Measurements from ENCODE around the gene TEKT4.
"Not testable (repeated sequence)": the region's sequence is repeated elsewhere in the genome, so short reads cannot be mapped to it uniquely, and the experiment has no call there.

TEKT4 gene

GRCh38 chr2:94877129-94877528 lies 5.9 kb downstream of the TEKT4 start:
- H3F3A ChIP-seq (ENCODE audit: control insufficient read depth, insufficient read depth), result no peaks in the 10 kb centered on the region
- no peaks in the 10 kb centered on the region for H3K79me2 ChIP-seq (ENCODE audit: control insufficient read depth, low read length)
- H3K27me3 ChIP-seq (ENCODE audit: control insufficient read depth, low read length), result no peaks in the 10 kb centered on the region
- no peaks in the 10 kb centered on the region for H4K20me1 ChIP-seq (ENCODE audit: control insufficient read depth, insufficient read depth, low read depth, low read length)
- H3K4me3 ChIP-seq (ENCODE audit: low read length), result no peak overlapping the region
- no peak overlapping the region for H3K4me2 ChIP-seq (ENCODE audit: low read length)
- TF ChIP-seq CTCF (IDR thresholded peaks at IDR 0.05; ENCODE audit: low read depth, low read length, poor library complexity, severe bottlenecking) (no peak), EZH2phosphoT487 (IDR thresholded peaks at IDR 0.05; ENCODE audit: borderline replicate concordance, low read length) (no peak)
- no peak overlapping the region for H3K27ac ChIP-seq (ENCODE audit: low read depth, low read length)
- no peaks in the 10 kb centered on the region for H3K9me2 ChIP-seq (replicated peaks; ENCODE audit: control insufficient read depth, low read length)
- no peaks in the 10 kb centered on the region for H3K9me3 ChIP-seq (ENCODE audit: control insufficient read depth, insufficient read depth, low read length)
- no peaks in the 10 kb centered on the region for H3K36me3 ChIP-seq (ENCODE audit: control insufficient read depth, low read length)
- H3K4me1 ChIP-seq (ENCODE audit: control insufficient read depth, low read length), result no peaks in the 10 kb centered on the region

GRCh38 chr2:94878575-94878974 lies 7.3 kb downstream of the TEKT4 start:
- not testable (repeated sequence) for H3K9me3 ChIP-seq (ENCODE audit: control insufficient read depth, insufficient read depth, low read length); H4K20me1 ChIP-seq (ENCODE audit: control insufficient read depth, insufficient read depth, low read depth, low read length); H3K9me2 ChIP-seq (replicated peaks; ENCODE audit: control insufficient read depth, low read length)

GRCh38 chr2:94879314-94879981 lies 8.2 kb downstream of the TEKT4 start:
- no peaks in the 10 kb centered on the region for H3K79me2 ChIP-seq (ENCODE audit: control insufficient read depth, low read length)
- TF ChIP-seq CTCF (IDR thresholded peaks at IDR 0.05; ENCODE audit: low read depth, low read length, poor library complexity, severe bottlenecking) (no peak), EZH2phosphoT487 (IDR thresholded peaks at IDR 0.05; ENCODE audit: borderline replicate concordance, low read length) (no peak)
- no peak overlapping the region for H3K27ac ChIP-seq (ENCODE audit: low read depth, low read length)
- no peaks in the 10 kb centered on the region for H3K9me2 ChIP-seq (replicated peaks; ENCODE audit: control insufficient read depth, low read length)
- H3F3A ChIP-seq (ENCODE audit: control insufficient read depth, insufficient read depth), result no peaks in the 10 kb centered on the region
- H3K36me3 ChIP-seq (ENCODE audit: control insufficient read depth, low read length), result no peaks in the 10 kb centered on the region
- H3K4me1 ChIP-seq (ENCODE audit: control insufficient read depth, low read length), result no peaks in the 10 kb centered on the region
- H3K27me3 ChIP-seq (ENCODE audit: control insufficient read depth, low read length), result no peaks in the 10 kb centered on the region
- no peak overlapping the region for H3K4me3 ChIP-seq (ENCODE audit: low read length)
- H3K9me3 ChIP-seq (ENCODE audit: control insufficient read depth, insufficient read depth, low read length), result no peaks in the 10 kb centered on the region
- H3K4me2 ChIP-seq (ENCODE audit: low read length), result no peak overlapping the region
- H4K20me1 ChIP-seq (ENCODE audit: control insufficient read depth, insufficient read depth, low read depth, low read length), result no peaks in the 10 kb centered on the region

More at GRCh38 chr2:94878575-94878974, 7.3 kb downstream of the TEKT4 start:
- not testable (repeated sequence) for H3K4me2 ChIP-seq (ENCODE audit: low read length); H3K27me3 ChIP-seq (ENCODE audit: control insufficient read depth, low read length); H3K4me1 ChIP-seq (ENCODE audit: control insufficient read depth, low read length); H3K27ac ChIP-seq (ENCODE audit: low read depth, low read length); H3K4me3 ChIP-seq (ENCODE audit: low read length); H3F3A ChIP-seq (ENCODE audit: control insufficient read depth, insufficient read depth); H3K36me3 ChIP-seq (ENCODE audit: control insufficient read depth, low read length); H3K79me2 ChIP-seq (ENCODE audit: control insufficient read depth, low read length)

- no peaks in the 10 kb centered on the region for H3F3A ChIP-seq (ENCODE audit: control insufficient read depth, insufficient read depth)
Observed at GRCh38 chr2:94879982-94880377, 8.8 kb downstream of the TEKT4 start.

More at GRCh38 chr2:94879982-94880377, 8.8 kb downstream of the TEKT4 start:
- Histone ChIP-seq H3K9me2 (replicated peaks; ENCODE audit: control insufficient read depth, low read length) (no peaks in the 10 kb centered on the region), H3K9me3 (ENCODE audit: control insufficient read depth, insufficient read depth, low read length) (no peaks in the 10 kb centered on the region), H3K4me2 (ENCODE audit: low read length) (no peak overlapping the region), H3K27ac (ENCODE audit: low read depth, low read length) (no peak overlapping the region), H4K20me1 (ENCODE audit: control insufficient read depth, insufficient read depth, low read depth, low read length) (no peaks in the 10 kb centered on the region), H3K27me3 (ENCODE audit: control insufficient read depth, low read length) (no peaks in the 10 kb centered on the region), H3K4me3 (ENCODE audit: low read length) (no peak overlapping the region), H3K36me3 (ENCODE audit: control insufficient read depth, low read length) (no peaks in the 10 kb centered on the region), H3K79me2 (ENCODE audit: control insufficient read depth, low read length) (no peaks in the 10 kb centered on the region), H3K4me1 (ENCODE audit: control insufficient read depth, low read length) (no peaks in the 10 kb centered on the region)
- TF ChIP-seq EZH2phosphoT487 (IDR thresholded peaks at IDR 0.05; ENCODE audit: borderline replicate concordance, low read length) (no peak), CTCF (IDR thresholded peaks at IDR 0.05; ENCODE audit: low read depth, low read length, poor library complexity, severe bottlenecking) (no peak)
